NOMO-1 treated with DMSO at 0.1 percent for 48 hours (cell line): ENCODE measurements around the gene SIGLEC14.
"Not testable (repeated sequence)": the region's sequence is repeated elsewhere in the genome, so short reads cannot be mapped to it uniquely, and the experiment has no call there.

Experiments
- DNase-seq: peaks from one replicate; lab custom pipeline; 2025; ENCODE audit not compliant: unreplicated experiment; lab: John Stamatoyannopoulos, UW

Gene SIGLEC14

DNA sequence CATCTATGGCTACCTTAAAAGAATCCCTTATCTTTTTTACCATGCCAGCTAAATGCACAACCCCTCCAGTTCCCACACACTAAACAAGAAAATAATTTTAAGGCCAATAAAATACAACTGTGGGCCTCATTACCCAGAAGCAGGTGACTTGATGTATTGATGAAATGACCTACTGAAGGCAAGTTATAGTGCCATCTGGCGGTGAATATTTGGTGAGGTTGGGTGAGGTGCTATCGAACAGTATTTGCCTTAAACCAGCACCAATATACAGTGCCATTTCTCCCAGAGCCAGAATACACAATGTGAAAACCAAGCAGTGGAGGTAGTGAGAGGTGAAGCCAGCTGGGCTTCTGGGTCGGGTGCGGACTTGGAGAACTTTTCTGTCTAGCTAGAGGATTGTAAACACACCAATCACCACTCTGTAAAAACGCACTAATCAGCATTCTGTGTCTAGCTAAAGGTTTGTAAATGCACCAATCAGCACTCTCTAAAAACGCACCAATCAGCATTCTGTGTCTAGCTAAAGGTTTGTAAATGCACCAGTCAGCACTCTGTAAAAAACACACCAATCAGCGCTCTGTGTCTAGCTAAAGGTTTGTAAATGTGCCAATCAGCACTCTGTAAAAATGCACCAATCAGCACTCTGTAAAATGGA is 29.4 kb upstream of the SIGLEC14 start:
- not testable (repeated sequence) for DNase-seq

DNA sequence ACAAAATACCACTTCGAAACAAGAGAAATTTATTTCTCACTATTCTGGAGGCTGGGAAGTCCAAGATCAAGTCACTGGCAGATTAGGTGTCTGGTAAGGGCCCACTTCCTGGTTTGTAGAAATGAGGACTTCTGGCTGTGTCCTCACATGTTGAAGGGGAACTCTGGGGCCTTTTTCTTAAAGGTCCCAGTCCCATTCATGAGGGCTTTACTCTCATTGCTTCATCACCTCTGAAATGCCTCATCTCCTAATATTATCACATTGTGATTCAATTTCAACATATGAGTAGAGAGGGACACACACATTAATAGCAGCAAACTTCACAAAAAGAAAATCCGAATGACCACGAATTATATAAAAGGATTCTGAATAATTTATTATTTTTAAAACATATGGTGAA is 21.6 kb upstream of the SIGLEC14 start:
- DNase-seq, result peak; percentile 55

- DNase-seq, result no peak
Measured at GRCh38 chr19:51664997-51665396, 18.4 kb upstream of the SIGLEC14 start.

DNA sequence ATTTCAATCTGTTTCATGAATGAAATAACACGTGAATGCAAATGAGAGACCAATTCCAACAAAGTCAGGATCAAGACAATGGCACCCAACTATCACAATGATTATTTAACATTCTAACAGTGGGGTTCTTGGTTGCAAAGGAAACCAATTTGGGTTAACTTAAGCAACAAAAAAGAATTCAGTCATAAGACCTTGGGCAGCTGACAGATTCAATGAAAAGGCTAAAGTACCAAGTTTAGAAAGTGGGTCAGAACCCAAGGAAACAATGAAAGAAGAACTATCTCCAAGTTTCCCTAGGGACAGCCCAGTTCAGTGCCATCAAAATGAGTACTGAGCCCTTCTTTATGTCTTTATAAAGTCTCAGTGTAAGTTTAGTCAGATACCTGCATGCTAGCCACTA is 17.5 kb upstream of the SIGLEC14 start:
- no peak for DNase-seq

- no peak for DNase-seq
Measured at GRCh38 chr19:51663650-51664049, 17.0 kb upstream of the SIGLEC14 start.

DNA sequence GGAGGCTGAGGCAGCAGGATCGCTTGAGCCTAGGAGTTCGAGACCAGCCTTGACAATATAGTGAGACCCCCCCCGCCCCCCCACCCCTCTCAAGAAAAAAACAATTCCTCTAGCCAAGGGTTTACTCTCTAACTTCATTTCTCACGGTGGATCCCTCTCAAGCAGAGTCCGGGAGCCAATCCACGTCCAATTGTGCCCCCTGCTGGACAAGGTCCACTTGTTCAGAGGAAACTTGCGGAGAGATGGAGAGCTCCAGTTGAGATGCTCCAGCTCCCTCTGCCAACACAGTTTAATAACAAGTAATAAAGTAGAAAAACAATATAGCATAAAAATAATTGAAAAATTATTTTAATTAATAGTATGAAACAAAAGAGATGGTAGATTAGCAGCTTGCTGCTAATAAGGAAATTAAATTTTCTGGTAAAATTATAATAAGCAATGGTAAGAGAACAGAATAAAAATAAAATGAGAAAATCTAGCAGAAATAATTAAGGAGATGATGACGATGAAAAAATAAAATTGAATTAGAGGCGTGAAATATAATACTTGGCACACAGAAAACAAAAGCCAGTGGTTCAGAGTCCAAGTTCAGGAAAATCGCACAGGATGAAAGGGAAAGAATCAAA is 14.5 kb upstream of the SIGLEC14 start:
- peak; percentile 55 for DNase-seq

DNA sequence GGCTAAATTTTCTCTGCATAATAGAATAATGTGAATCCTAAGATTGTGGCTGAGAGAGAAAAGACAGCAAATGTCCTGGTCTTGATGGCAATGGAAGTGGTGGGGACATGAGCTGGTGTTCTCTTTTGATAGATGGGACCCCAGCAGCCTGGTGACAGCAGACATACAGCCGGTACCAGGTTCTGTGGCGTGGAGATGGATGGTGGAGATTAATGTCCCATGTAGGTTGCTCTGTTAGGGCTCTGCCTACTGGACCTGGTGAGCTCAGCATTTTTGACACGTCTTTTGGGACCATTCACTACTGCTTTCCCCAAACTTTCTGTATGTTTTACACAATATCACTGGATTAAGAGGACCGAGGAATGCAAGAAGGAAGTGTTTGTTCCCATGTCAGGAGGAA is 8.2 kb upstream of the SIGLEC14 start:
- peak; percentile 14 for DNase-seq

- DNase-seq, result no peak
Measured at GRCh38 chr19:51653162-51653561, 6.5 kb upstream of the SIGLEC14 start.

GRCh38 chr19:51652266-51652665 is 5.6 kb upstream of the SIGLEC14 start:
- DNase-seq, result no peak

DNA sequence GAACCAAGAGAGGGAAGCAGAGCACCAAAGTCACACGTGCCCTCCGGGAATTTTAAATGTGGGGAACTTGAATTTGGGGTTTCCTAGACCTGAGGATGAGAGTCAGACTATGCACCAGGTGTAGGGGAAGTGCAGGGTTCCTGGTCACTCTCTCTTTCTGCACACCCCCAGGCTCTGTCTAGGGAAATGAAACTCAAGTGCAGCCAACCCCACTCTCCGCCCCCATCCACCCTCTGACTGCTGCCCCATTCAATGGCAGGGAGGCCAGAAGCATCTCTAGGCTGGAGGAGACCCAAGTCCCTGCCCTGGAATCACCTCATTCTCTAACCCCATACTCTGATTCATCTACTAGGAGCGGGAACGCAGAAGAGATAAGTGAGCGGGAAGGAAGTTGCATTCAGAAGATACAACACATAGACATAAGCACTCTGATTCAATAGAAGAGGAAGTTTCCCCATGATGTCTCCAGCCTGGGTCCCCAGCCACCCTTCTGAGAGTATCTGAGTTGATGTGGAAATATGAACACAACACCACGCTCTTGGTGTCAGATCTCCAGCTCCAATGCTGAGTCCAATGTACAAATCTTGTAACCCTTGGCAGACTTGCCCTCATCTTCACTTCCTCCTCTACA is 4.7 kb upstream of the SIGLEC14 start:
- peak; percentile 91 for DNase-seq

- DNase-seq, result no peak
Measured at GRCh38 chr19:51647318-51647717, 693 bp upstream of the SIGLEC14 start.

GRCh38 chr19:51644636-51645271 is 1.9 kb downstream of the SIGLEC14 start:
- peak; percentile 91 for DNase-seq

DNA sequence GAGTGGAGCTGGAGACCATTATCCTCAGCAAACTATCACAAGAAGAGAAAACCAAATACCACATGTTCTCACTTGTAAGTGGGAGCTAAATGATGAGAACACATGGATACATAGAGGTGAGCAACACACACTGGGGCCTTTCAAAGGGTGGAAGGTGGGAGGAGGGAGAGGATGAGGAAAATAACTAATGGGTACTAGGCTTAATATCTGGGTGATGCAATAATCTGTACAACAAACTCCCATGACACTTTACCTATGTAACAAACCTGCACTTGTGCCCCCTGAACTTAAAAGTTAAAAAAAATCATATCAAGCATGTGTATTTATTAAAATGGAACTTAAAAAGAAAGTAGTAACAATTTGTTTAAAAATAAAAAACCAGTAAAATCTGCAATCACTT is 5.0 kb downstream of the SIGLEC14 start:
- DNase-seq, result no peak

- no peak for DNase-seq
Measured at GRCh38 chr19:51640386-51640785, 6.2 kb downstream of the SIGLEC14 start.

DNA sequence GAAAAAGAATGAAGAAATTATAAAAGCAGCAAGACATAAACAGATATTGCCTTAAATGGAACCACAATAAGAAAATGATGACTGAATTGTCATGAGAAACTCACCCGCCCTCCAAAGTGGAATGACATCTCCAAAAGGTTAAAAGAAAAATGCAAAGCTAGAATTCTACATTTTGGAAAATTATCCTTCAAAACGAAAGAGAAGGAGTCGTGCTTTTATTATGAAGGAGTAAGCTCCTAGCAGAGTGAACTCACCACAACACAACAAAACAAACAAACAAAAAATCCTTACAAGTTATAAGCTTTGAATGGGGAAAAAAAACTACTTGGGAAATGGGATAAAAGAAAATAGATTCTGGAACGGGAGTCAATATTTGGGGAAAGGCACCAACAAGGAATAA is 6.7 kb downstream of the SIGLEC14 start:
- DNase-seq, result no peak

DNA sequence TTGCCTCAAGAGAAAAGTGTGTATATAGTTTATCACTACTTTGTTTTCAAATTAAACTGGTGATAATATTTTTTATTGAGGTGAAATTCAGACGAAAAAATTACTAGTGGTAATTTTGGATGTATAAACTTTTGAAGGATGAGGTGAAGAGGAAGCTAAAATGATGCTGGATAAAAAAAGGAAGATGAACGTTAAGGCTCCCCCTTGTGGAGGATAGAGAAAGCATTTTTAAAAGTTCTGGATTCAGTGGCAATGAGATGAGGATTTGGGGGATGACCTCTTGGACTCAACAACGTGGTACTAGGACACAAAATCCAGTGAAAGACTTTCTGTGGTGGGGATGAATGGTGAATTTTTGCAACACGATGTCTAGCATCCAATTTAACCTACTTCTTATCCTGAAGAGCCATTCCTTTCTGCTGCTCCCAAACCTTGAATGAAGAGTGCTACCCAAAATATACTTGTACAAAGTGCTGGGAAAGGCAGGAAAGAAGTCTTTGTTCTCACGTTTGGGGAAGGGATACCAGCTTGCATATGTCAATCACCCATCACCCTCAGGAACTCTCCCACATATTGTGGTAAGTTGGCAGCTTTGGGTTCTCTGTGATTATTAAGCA is 9.2 kb downstream of the SIGLEC14 start:
- DNase-seq, result peak; percentile 67

GRCh38 chr19:51632126-51632525 is 14.5 kb downstream of the SIGLEC14 start:
- DNase-seq, result no peak

GRCh38 chr19:51630315-51630714 is 16.3 kb downstream of the SIGLEC14 start, which contains the start of gene SIGLEC5:
SIGLEC5 (minus strand) TSS chr19:51630401; CDS start chr19:51630335, 66 bp downstream.
- not testable (repeated sequence) for DNase-seq

GRCh38 chr19:51628153-51628939 is 18.3 kb downstream of the SIGLEC14 start:
- no peak for DNase-seq

DNA sequence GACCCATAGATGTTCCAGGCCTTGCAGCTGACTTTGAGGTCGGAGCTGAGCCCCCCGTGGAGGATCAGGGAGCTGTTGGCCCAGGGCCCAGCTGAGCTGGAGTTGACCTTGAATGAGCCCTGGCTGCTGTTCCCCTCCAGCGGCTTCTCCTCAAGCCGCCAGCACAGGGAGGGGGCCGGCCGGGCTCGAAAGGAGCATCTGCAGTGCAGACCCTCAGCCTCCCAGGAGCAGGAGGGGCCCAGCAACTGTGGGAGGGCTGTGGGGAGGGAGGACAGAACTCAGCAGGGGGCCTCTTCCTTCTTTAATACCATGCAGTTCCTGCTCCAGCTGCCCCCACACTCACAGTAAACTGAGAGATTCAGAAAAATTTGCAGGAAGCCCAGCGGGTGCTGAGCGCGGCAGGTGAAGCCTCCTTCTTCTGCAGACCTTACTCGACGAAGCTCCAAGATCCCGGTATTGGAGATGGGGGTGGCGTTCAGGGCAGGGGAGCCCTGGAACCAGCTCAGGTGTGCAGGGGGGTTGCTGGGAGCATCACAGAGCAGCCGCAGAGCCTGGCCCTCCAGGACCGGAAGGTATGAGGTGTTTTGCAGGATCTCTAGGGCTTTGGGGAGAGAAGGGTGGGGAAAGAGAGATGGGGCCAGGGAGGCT is 19.0 kb downstream of the SIGLEC14 start:
- no peak for DNase-seq
